ENCODE measurements around the gene SNX24.

Gene SNX24

GRCh38 chr5:122924203-122924602, 78.8 kb downstream of the SNX24 start:
- DNase-seq = no peak

- no peak for DNase-seq
These were observed 79.4 kb downstream of the SNX24 start for GRCh38 chr5:122924719-122925395.

GRCh38 chr5:122929001-122929400, 83.6 kb downstream of the SNX24 start:
- no peak for DNase-seq

- DNase-seq = no peak
These were observed 84.6 kb downstream of the SNX24 start for GRCh38 chr5:122929980-122930379.

- DNase-seq = no peak
These were observed 88.5 kb downstream of the SNX24 start for GRCh38 chr5:122933956-122934355.

- no peak for DNase-seq
These were observed 90.7 kb downstream of the SNX24 start for GRCh38 chr5:122936088-122936487.

- no peak for DNase-seq
These were observed 92.5 kb downstream of the SNX24 start for GRCh38 chr5:122937914-122938313.

- DNase-seq = no peak
These were observed 95.5 kb downstream of the SNX24 start for GRCh38 chr5:122940890-122941289.

- no peak for DNase-seq
These were observed 96.3 kb downstream of the SNX24 start for GRCh38 chr5:122941737-122942136.

GRCh38 chr5:122942164-122942914, 96.9 kb downstream of the SNX24 start:
- no peak for DNase-seq

- no peak for DNase-seq
These were observed 97.8 kb downstream of the SNX24 start for GRCh38 chr5:122943050-122943698.

- no peak for DNase-seq
These were observed 98.6 kb downstream of the SNX24 start for GRCh38 chr5:122944051-122944450.

- no peak for DNase-seq
These were observed 102.0 kb downstream of the SNX24 start for GRCh38 chr5:122947372-122947771.

GRCh38 chr5:122947772-122948171, 102.4 kb downstream of the SNX24 start:
- no peak for DNase-seq

- DNase-seq = no peak
These were observed 102.9 kb downstream of the SNX24 start for GRCh38 chr5:122948319-122948718.

- DNase-seq = no peak
These were observed 106.2 kb downstream of the SNX24 start for GRCh38 chr5:122951658-122952057.

GRCh38 chr5:122954719-122955118, 109.3 kb downstream of the SNX24 start:
- DNase-seq = no peak

GRCh38 chr5:122957457-122957856, 112.0 kb downstream of the SNX24 start:
- DNase-seq = no peak

GRCh38 chr5:122959740-122960445, 114.5 kb downstream of the SNX24 start:
- DNase-seq = no peak

- DNase-seq = no peak
These were observed 117.9 kb downstream of the SNX24 start for GRCh38 chr5:122963305-122963704.

GRCh38 chr5:122965111-122965510, 119.7 kb downstream of the SNX24 start:
- peak; percentile 24 for DNase-seq

- no peak for DNase-seq
These were observed 121.7 kb downstream of the SNX24 start for GRCh38 chr5:122967085-122967484.

GRCh38 chr5:122967625-122968024, 122.2 kb downstream of the SNX24 start:
- no peak for DNase-seq

Measured in NCI-H1105 (cell line).